Smooth muscle cell (in vitro differentiated cells): ENCODE measurements around the gene AFF3. TPM values are rescaled to one million over a fixed set of nuclear protein-coding genes. Genes with fewer than 3 reads are reported as not detected.

ENCODE experiments used
- DNase-seq: peaks from one replicate; lab custom pipeline; 2025; ENCODE audit not compliant: unreplicated experiment; lab: John Stamatoyannopoulos, UW
- H2AFZ ChIP-seq: fragments of 200-600 bp; sonication (generic); 2 replicates; pipeline ENCODE4 v1.6.0; 2016; ENCODE audit warnings: antibody characterized with exemption, low read depth, mild to moderate bottlenecking
- H3F3A ChIP-seq: fragments of 200-600 bp; sonication (generic); 2 replicates; pipeline ENCODE4 v1.6.0; 2017; ENCODE audit warnings: antibody characterized with exemption, low read depth
- H3K27ac ChIP-seq: fragments of 200-600 bp; sonication (generic); 2 replicates; pipeline ENCODE4 v1.5.1; 2016; ENCODE audit warnings: low read depth, mild to moderate bottlenecking
- H3K27me3 ChIP-seq: fragments of 200-600 bp; sonication (generic); 2 replicates; pipeline ENCODE4 v1.6.1; 2016; ENCODE audit warnings: low read depth, mild to moderate bottlenecking
- H3K36me3 ChIP-seq: fragments of 200-600 bp; sonication (generic); 2 replicates; pipeline ENCODE4 v1.5.1; 2016; ENCODE audit warnings: low read depth
- H3K4me1 ChIP-seq: fragments of 200-600 bp; sonication (generic); 2 replicates; pipeline ENCODE4 v1.5.1; 2016; ENCODE audit warnings: low read depth
- H3K4me2 ChIP-seq: fragments of 200-600 bp; sonication (generic); 2 replicates; pipeline ENCODE4 v1.6.0; 2016; ENCODE audit warnings: mild to moderate bottlenecking
- H3K4me3 ChIP-seq: fragments of 200-600 bp; sonication (generic); 2 replicates; pipeline ENCODE4 v1.5.1; 2016; ENCODE audit warnings: mild to moderate bottlenecking
- H3K79me2 ChIP-seq: fragments of 200-600 bp; sonication (generic); 2 replicates; pipeline ENCODE4 v1.6.0; 2016; ENCODE audit warnings: low read depth, mild to moderate bottlenecking
- H3K9ac ChIP-seq: fragments of 200-600 bp; sonication (generic); 2 replicates; pipeline ENCODE4 v1.6.0; 2016; ENCODE audit warnings: low read depth
- H3K9me3 ChIP-seq: fragments of 200-600 bp; sonication (generic); replicated peaks from 2 replicates; pipeline ENCODE4 v1.5.1; 2016; ENCODE audit warnings: low read depth
- H4K20me1 ChIP-seq: fragments of 200-600 bp; sonication (generic); 2 replicates; pipeline ENCODE4 v1.6.0; 2016; ENCODE audit warnings: low read depth
- CTCF ChIP-seq: fragments of 200-600 bp; sonication (generic); IDR thresholded peaks from 2 replicates; pipeline ENCODE4 v1.5.1; 2017; ENCODE audit warnings: borderline replicate concordance, mild to moderate bottlenecking, antibody characterized with exemption; ENCODE audit not compliant: insufficient read depth, poor library complexity, severe bottlenecking
- WGBS: methylation state at CpG from one replicate; pipeline ENCODE4 v1.1.7; 2016; ENCODE audit warnings: low lambda C conversion rate; 5-methylcytosine and 5-hydroxymethylcytosine counted together
- polyA plus RNA-seq: library from polyadenylated mRNA; unstranded; fragments of >200 nt; fragmentation: Nextera tagmentation; extraction: Ambion mirVana; gene quantifications from 2 replicates; pipeline ENCODE4 v1.2.1, GENCODE V29; 2016
- total RNA-seq: library from RNA; depleted of rRNA; stranded (reverse); fragments of >200 nt; gene quantifications from 2 replicates; pipeline ENCODE4 v1.2.3, GENCODE V29; 2014

AFF3 gene
- total and polyA plus RNA-seq, 2 experiments from 2014 or later: 0.27 to 0.39 TPM

- no peaks in the 10 kb centered on the region for H3K36me3 ChIP-seq
- no peaks in the 10 kb centered on the region for H3K4me1 ChIP-seq
- H3K27ac ChIP-seq: no peak overlapping the region
- no peak overlapping the region for H3K4me2 ChIP-seq
- no peak for DNase-seq
- no peaks in the 10 kb centered on the region for H3F3A ChIP-seq
- H3K9ac ChIP-seq: no peak overlapping the region
- H2AFZ ChIP-seq: no peak overlapping the region
- H3K27me3 ChIP-seq: no peaks in the 10 kb centered on the region
- no peak overlapping the region for H3K4me3 ChIP-seq
- no peak for TF ChIP-seq CTCF
- no peaks in the 10 kb centered on the region for H3K79me2 ChIP-seq
- no peaks in the 10 kb centered on the region for H4K20me1 ChIP-seq
- no peaks in the 10 kb centered on the region for H3K9me3 ChIP-seq
- 97% methylated on average over 2 of the region's 2 CpGs for WGBS
Observed at GRCh38 chr2:99726691-99727090, 415.7 kb downstream of the AFF3 start.

DNA sequence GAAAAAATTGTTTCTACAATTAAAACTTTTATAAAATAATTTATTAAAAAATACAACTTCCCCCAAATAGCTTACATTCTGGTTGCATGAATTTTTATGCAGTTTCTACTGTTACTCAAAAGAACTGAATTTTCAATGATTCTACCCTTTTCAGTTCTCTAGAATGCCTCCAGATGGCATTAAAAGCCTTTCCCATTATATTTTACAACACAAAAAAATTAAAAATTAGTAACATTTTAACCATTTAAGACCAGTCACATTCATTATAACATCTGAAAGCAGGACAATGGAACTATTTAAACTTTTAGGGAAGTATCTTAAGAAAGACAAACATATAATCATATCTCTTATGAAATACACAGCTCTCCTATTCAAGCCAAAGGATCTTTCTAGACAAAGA is 416.6 kb downstream of the AFF3 start:
- H3K9ac ChIP-seq: no peak overlapping the region
- no peaks in the 10 kb centered on the region for H3K36me3 ChIP-seq
- DNase-seq: no peak
- no peaks in the 10 kb centered on the region for H3K4me1 ChIP-seq
- H3K9me3 ChIP-seq: no peaks in the 10 kb centered on the region
- no peak overlapping the region for H3K4me3 ChIP-seq
- no peak overlapping the region for H3K27ac ChIP-seq
- no peaks in the 10 kb centered on the region for H3F3A ChIP-seq
- no peaks in the 10 kb centered on the region for H4K20me1 ChIP-seq
- H2AFZ ChIP-seq: no peak overlapping the region
- no peaks in the 10 kb centered on the region for H3K79me2 ChIP-seq
- peak; percentile 46 for TF ChIP-seq CTCF
- H3K27me3 ChIP-seq: no peaks in the 10 kb centered on the region
- H3K4me2 ChIP-seq: no peak overlapping the region

DNA sequence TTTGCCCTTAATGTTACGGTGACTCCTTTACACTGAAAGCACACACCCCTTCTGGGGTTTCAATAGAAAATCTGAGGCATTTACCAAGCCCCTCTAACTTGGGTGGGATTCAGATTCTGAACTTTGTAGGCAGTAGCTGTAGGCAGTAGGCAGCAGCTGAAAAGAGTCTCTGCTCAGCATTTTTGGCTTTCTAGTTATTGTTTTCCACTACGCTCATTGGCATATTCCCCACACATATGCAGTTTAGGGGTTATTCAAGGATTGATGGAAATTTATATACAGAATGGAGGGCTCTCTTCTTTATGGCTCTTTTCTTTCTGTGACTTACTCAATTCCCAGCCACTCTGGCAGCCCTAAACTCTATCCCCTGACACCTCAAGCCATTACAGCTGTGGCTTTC is 419.9 kb downstream of the AFF3 start:
- no peak overlapping the region for H3K4me2 ChIP-seq
- no peaks in the 10 kb centered on the region for H4K20me1 ChIP-seq
- H2AFZ ChIP-seq: no peak overlapping the region
- TF ChIP-seq CTCF: no peak
- no peaks in the 10 kb centered on the region for H3K27me3 ChIP-seq
- no peaks in the 10 kb centered on the region for H3K36me3 ChIP-seq
- no peaks in the 10 kb centered on the region for H3K4me1 ChIP-seq
- H3K9ac ChIP-seq: no peak overlapping the region
- 100% methylated on average over 2 of the region's 2 CpGs for WGBS
- H3K4me3 ChIP-seq: no peak overlapping the region
- no peaks in the 10 kb centered on the region for H3K9me3 ChIP-seq
- no peak for DNase-seq
- no peaks in the 10 kb centered on the region for H3K79me2 ChIP-seq
- H3F3A ChIP-seq: no peaks in the 10 kb centered on the region
- no peak overlapping the region for H3K27ac ChIP-seq

DNA sequence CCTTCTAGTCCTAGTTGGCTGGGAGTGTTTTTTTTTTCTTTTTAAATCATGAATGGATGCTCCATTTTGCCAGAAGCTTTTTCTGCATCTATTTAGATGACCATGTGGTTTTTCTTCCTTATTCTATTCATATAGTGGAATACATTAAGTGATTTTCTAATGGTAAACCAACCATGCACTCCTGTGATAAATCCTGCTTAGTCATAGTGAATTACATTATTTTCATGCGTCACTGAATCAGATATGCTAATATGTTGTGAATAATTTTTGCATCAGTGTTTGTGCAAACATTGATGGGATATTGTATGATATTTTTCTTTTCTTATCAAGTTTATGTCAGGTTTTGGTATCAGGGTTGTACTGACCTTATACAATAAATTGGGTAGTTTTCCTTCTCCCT is 423.3 kb downstream of the AFF3 start:
- TF ChIP-seq CTCF: no peak
- no peak for DNase-seq
- Histone ChIP-seq H3K36me3 (no peaks in the 10 kb centered on the region), H3K4me3 (no peak overlapping the region), H3K79me2 (no peaks in the 10 kb centered on the region), H2AFZ (no peak overlapping the region), H3K4me2 (no peak overlapping the region), H3F3A (no peaks in the 10 kb centered on the region), H4K20me1 (no peaks in the 10 kb centered on the region), H3K27me3 (no peaks in the 10 kb centered on the region), H3K4me1 (no peaks in the 10 kb centered on the region), H3K27ac (no peak overlapping the region), H3K9ac (no peak overlapping the region), H3K9me3 (no peaks in the 10 kb centered on the region)
- WGBS: 86% methylated on average over 1 of the region's 1 CpG
